DMS153 treated with DMSO at 0.1 percent for 48 hours (cell line): ENCODE measurements around the gene BNIP1.
"Not testable (repeated sequence)": the region's sequence is repeated elsewhere in the genome, so short reads cannot be mapped to it uniquely, and the experiment has no call there.

Experiments
- DNase-seq: peaks from one replicate; lab custom pipeline; 2025; ENCODE audit not compliant: unreplicated experiment; lab: John Stamatoyannopoulos, UW

Gene BNIP1

GRCh38 chr5:173144200-173145176, at the start of gene BNIP1:
Gene BNIP1, plus strand, starts transcription at chr5:173144531. Its CDS starts 15 bp downstream, at chr5:173144546.
- DNase-seq: peak; percentile 56

- DNase-seq: no peak
Measured at GRCh38 chr5:173098787-173099186, 45.5 kb upstream of the BNIP1 start.

- DNase-seq: no peak
Measured at GRCh38 chr5:173099461-173099860, 44.9 kb upstream of the BNIP1 start.

GRCh38 chr5:173101245-173101644, 43.1 kb upstream of the BNIP1 start:
- DNase-seq: no peak

GRCh38 chr5:173103411-173103810, 40.9 kb upstream of the BNIP1 start:
- no peak for DNase-seq

GRCh38 chr5:173108914-173109313, 35.4 kb upstream of the BNIP1 start:
- no peak for DNase-seq

- no peak for DNase-seq
Measured at GRCh38 chr5:173114536-173114935, 29.8 kb upstream of the BNIP1 start.

GRCh38 chr5:173119719-173120118, 24.6 kb upstream of the BNIP1 start:
- DNase-seq: no peak

GRCh38 chr5:173123416-173123815, 20.9 kb upstream of the BNIP1 start:
- no peak for DNase-seq

GRCh38 chr5:173132166-173132565, 12.2 kb upstream of the BNIP1 start:
- not testable (repeated sequence) for DNase-seq

GRCh38 chr5:173138707-173139106, 5.6 kb upstream of the BNIP1 start:
- DNase-seq: no peak

GRCh38 chr5:173139631-173140030, 4.7 kb upstream of the BNIP1 start:
- DNase-seq: no peak

GRCh38 chr5:173140769-173141168, 3.6 kb upstream of the BNIP1 start:
- DNase-seq: no peak

- DNase-seq: no peak
Measured at GRCh38 chr5:173143567-173143966, 764 bp upstream of the BNIP1 start.

- no peak for DNase-seq
Measured at GRCh38 chr5:173148354-173148753, 4.0 kb downstream of the BNIP1 start.

GRCh38 chr5:173152547-173152946, 8.2 kb downstream of the BNIP1 start:
- DNase-seq: no peak

- no peak for DNase-seq
Measured at GRCh38 chr5:173153842-173154241, 9.5 kb downstream of the BNIP1 start.

GRCh38 chr5:173154619-173155018, 10.3 kb downstream of the BNIP1 start:
- DNase-seq: not testable (repeated sequence)

- no peak for DNase-seq
Measured at GRCh38 chr5:173155912-173156311, 11.6 kb downstream of the BNIP1 start.

- DNase-seq: no peak
Measured at GRCh38 chr5:173158366-173158765, 14.0 kb downstream of the BNIP1 start.

GRCh38 chr5:173159256-173159655, 14.9 kb downstream of the BNIP1 start:
- no peak for DNase-seq

- no peak for DNase-seq
Measured at GRCh38 chr5:173161148-173161547, 16.8 kb downstream of the BNIP1 start.

GRCh38 chr5:173163219-173163618, 18.9 kb downstream of the BNIP1 start:
- DNase-seq: no peak
